HepG2 (cell line): ENCODE measurements around the gene TRIM2. TPM values are rescaled to one million over a fixed set of nuclear protein-coding genes. Genes with fewer than 3 reads are reported as not detected.

Experiments
- ATF7-NPFF ChIP-seq: sonication (generic); formaldehyde crosslinking; IDR thresholded peaks from 2 replicates; pipeline ENCODE4 v1.8.1; 2023; ENCODE audit warnings: mild to moderate bottlenecking, low read depth, missing genetic modification reagents, moderate library complexity
- BRF2 ChIP-seq: sonication (generic); formaldehyde crosslinking; IDR thresholded peaks from 2 replicates; pipeline ENCODE4 v1.8.1; 2022; ENCODE audit warnings: mild to moderate bottlenecking, missing genetic modification reagents
- E2F5 ChIP-seq: sonication (generic); formaldehyde crosslinking; conservative IDR thresholded peaks from 2 replicates; pipeline ENCODE4 v1.4.0; 2020; ENCODE audit warnings: missing genetic modification reagents
- FOXM1 ChIP-seq: sonication (generic); formaldehyde crosslinking; IDR thresholded peaks from 2 replicates; pipeline ENCODE4 v1.5.0; 2020; ENCODE audit warnings: missing genetic modification reagents
- MED1 ChIP-seq: sonication (generic); formaldehyde crosslinking; IDR thresholded peaks from 2 replicates; pipeline ENCODE4 v1.4.0; 2020; ENCODE audit warnings: missing genetic modification reagents
- MLX ChIP-seq: IDR thresholded peaks from 2 replicates; pipeline ENCODE4 v1.6.1; 2016
- PHF21A ChIP-seq: sonication (generic); formaldehyde crosslinking; IDR thresholded peaks from 2 replicates; pipeline ENCODE4 v1.5.0; 2020; ENCODE audit warnings: mild to moderate bottlenecking, missing genetic modification reagents
- PHF5A ChIP-seq: IDR thresholded peaks from one replicate; pipeline ENCODE4 v1.6.1; 2018; ENCODE audit warnings: low read depth, missing genetic modification reagents; ENCODE audit not compliant: unreplicated experiment
- SMAD1 ChIP-seq: sonication (generic); formaldehyde crosslinking; IDR thresholded peaks from 2 replicates; pipeline ENCODE4 v1.4.0; 2020; ENCODE audit warnings: missing genetic modification reagents, low read depth, mild to moderate bottlenecking, borderline replicate concordance
- SOX13 ChIP-seq, 3 experiments: fragments of 450-650 bp in 1 of 3; sonication (generic) in 1 of 3; formaldehyde crosslinking in 1 of 3; IDR thresholded peaks in 2 of 3; conservative IDR thresholded peaks in 1 of 3; 2 replicates each; pipeline versions ENCODE4 v1.5.0 to v1.6.1; 2016 to 2020; ENCODE audit warnings: antibody characterized with exemption in 1 of 3, mild to moderate bottlenecking in 1 of 3, missing compliant biosample characterization in 1 of 3, missing genetic modification reagents in 1 of 3, moderate library complexity in 1 of 3
- STAT5B ChIP-seq: sonication (generic); formaldehyde crosslinking; IDR thresholded peaks from 2 replicates; pipeline ENCODE4 v1.4.0; 2020; ENCODE audit warnings: missing genetic modification reagents
- TEAD3 ChIP-seq: optimal IDR thresholded peaks from 2 replicates; pipeline ENCODE3; 2016; ENCODE audit warnings: borderline replicate concordance
- ZBTB37 ChIP-seq: sonication (generic); formaldehyde crosslinking; IDR thresholded peaks from 2 replicates; pipeline ENCODE4 v1.4.0; 2020; ENCODE audit warnings: mild to moderate bottlenecking, missing genetic modification reagents
- ZFP62 ChIP-seq: sonication (generic); formaldehyde crosslinking; IDR thresholded peaks from 2 replicates; pipeline ENCODE4 v1.4.0; 2020; ENCODE audit warnings: missing genetic modification reagents
- ZHX1 ChIP-seq: sonication (generic); formaldehyde crosslinking; IDR thresholded peaks from 2 replicates; pipeline ENCODE4 v1.8.1; 2022; ENCODE audit warnings: low read depth, mild to moderate bottlenecking, missing genetic modification reagents
- ZNF34 ChIP-seq: sonication (generic); formaldehyde crosslinking; IDR thresholded peaks from 2 replicates; pipeline ENCODE4 v1.4.0; 2020; ENCODE audit warnings: mild to moderate bottlenecking, missing genetic modification reagents, borderline replicate concordance
- ZNF431 ChIP-seq: sonication (generic); formaldehyde crosslinking; IDR thresholded peaks from 2 replicates; pipeline ENCODE4 v1.9.0; 2022; ENCODE audit warnings: missing genetic modification reagents, low read depth, mild to moderate bottlenecking, borderline replicate concordance
- ZNF530 ChIP-seq: sonication (generic); formaldehyde crosslinking; IDR thresholded peaks from 2 replicates; pipeline ENCODE4 v1.5.0; 2020; ENCODE audit warnings: low read depth, mild to moderate bottlenecking, missing genetic modification reagents
- ZNF577 ChIP-seq: sonication (generic); formaldehyde crosslinking; IDR thresholded peaks from 2 replicates; pipeline ENCODE4 v1.4.0; 2020; ENCODE audit warnings: mild to moderate bottlenecking, low read depth, missing genetic modification reagents, borderline replicate concordance
- polyA plus RNA-seq, 8 experiments: library from polyadenylated mRNA; depleted of rRNA in 3 of 8; stranded (reverse) in 7 of 8; unstranded in 1 of 8; fragments of >200 nt; fragmentation: Illumina TruSeq in 4 of 8; extraction: Trizol in 4 of 8; gene quantifications; 2 replicates each; pipeline versions ENCODE4 v1.2.1 to v1.2.3, GENCODE V29; 2011 to 2016; ENCODE audit warnings: low read depth in 4 of 8, missing spikeins in 1 of 8, mixed read lengths in 1 of 8; ENCODE audit not compliant: insufficient read depth in 1 of 8
- total RNA-seq, 5 experiments: library from RNA; depleted of rRNA; stranded (reverse); fragments of >200 nt; fragmentation: Illumina TruSeq; extraction: Trizol; gene quantifications; 2 replicates each; pipeline ENCODE4 v1.2.3, GENCODE V29; 2016; ENCODE audit warnings: low read depth in 1 of 5

Gene TRIM2
- total and polyA plus RNA-seq, 2 of the 13 experiments (the other 11 are each of a cell fraction or from before 2014, with no cell fraction given): 2.1 to 4.2 TPM

GRCh38 chr4:153344131-153345011, 140.1 kb downstream of the TRIM2 start, which contains the start of gene MND1 (continued):
- TF ChIP-seq BRF2 (CRISPR knock-in tag): peak; percentile 69; the same call in 1 of the 2 replicates
- no peak; the same call in 1 of the 2 replicates for TF ChIP-seq ZNF577 (CRISPR knock-in tag)
- TF ChIP-seq ZFP62 (CRISPR knock-in tag): no peak
- TF ChIP-seq E2F5 (CRISPR knock-in tag): peak; percentile 98
- TF ChIP-seq TEAD3 (CRISPR knock-in tag): no peak
- no peak for TF ChIP-seq FOXM1 (CRISPR knock-in tag)
- peak; percentile 30; the same call in 1 of the 2 replicates for TF ChIP-seq MLX (CRISPR knock-in tag)
- no peak for TF ChIP-seq MED1
- TF ChIP-seq PHF5A: no peak
- TF ChIP-seq ZBTB37 (CRISPR knock-in tag): no peak
- no peak for TF ChIP-seq SMAD1
- TF ChIP-seq PHF21A (CRISPR knock-in tag): 0 out of 2 replicates have a peak, but pooled peaks have one; percentile 35
- no peak for TF ChIP-seq ZNF34 (CRISPR knock-in tag)
- no peak for TF ChIP-seq SOX13 (IDR thresholded peaks at IDR 0.05)
- 0 out of 4 replicates have a peak, but pooled peaks of 1 of the 2 experiments have one; percentile 5 for TF ChIP-seq SOX13 (CRISPR knock-in tag; conservative IDR thresholded peaks at IDR 0.05 in 1 of 2, IDR thresholded peaks at IDR 0.05 in 1 of 2)
- TF ChIP-seq ATF7-NPFF: peak; percentile 97
- TF ChIP-seq ZHX1 (CRISPR knock-in tag): peak; percentile 60; the same call in 1 of the 2 replicates
- peak; percentile 70; the same call in 1 of the 2 replicates for TF ChIP-seq ZNF431 (CRISPR knock-in tag)
- TF ChIP-seq ZNF530: no peak
- no peak for TF ChIP-seq STAT5B
